Adrenal gland (tissue), 5 donors: ENCODE measurements around the gene GATA5.

ENCODE experiments used
- POLR2A ChIP-seq, 2 donors: fragments of 450-650 bp; IDR thresholded peaks; one replicate each; pipeline ENCODE4 v1.6.1; 2017; ENCODE audit warnings: antibody characterized with exemption in 2 of 2, mild to moderate bottlenecking in 2 of 2, moderate library complexity in 1 of 2
- TF ChIP-seq, protein P1 (sequence below), 6 experiments: fragments of 450-650 bp in 4 of 6; fragments of 200-600 bp in 2 of 6; sonication (generic) in 1 of 6; IDR thresholded peaks; 1 replicate in 5 of 6; 2 replicates in 1 of 6; pipeline versions ENCODE4 v1.5.1 to v1.8.0; 2016 to 2021; ENCODE audit warnings: antibody characterized with exemption in 6 of 6, mild to moderate bottlenecking in 2 of 6, moderate library complexity in 1 of 6
- donor health status: DM: no; HTN: no; CAD: no.

DNA sequence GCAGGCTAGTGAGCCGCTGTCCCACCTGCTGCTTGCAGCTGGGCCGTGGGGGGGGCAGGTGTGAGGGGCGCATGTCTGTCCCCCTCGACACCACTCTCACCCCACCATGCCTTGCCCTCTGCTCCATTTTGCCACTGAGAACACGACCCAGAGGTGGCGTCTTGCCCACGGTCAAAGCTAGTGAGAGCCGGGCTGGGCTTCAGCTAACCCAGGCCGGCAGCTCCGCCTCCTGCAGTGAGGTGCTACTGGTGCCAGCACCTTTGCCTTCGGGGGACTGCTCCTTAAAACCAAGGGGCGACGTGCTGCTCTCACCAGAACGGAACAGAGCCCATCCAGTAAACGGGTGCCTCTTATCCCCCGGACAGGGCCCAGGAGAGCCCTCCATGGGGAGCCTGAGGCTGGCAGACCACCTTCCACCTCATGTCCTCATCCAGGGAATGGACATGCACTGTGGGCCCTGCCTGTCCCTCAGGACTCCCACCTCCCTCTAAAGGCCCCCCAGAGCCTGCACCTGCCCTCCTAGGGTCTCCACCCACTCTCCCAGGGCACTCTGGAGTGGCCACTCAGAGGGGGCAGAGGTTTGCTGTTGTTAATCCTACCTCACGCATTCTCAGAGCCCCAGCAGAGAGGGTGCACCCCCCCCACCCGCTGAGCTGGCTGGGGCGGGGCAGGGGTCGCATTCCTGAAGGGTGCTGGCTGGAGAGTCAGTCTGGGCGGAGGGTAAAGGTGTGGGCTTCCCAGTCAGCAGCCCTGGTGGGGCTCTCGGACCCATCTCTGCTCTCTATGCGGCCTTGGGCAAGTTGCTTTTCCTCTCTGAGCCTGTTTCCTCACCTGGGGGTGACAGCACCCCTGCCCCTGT lies 51.3 kb downstream of the GATA5 start:
- TF ChIP-seq, protein P1, sequence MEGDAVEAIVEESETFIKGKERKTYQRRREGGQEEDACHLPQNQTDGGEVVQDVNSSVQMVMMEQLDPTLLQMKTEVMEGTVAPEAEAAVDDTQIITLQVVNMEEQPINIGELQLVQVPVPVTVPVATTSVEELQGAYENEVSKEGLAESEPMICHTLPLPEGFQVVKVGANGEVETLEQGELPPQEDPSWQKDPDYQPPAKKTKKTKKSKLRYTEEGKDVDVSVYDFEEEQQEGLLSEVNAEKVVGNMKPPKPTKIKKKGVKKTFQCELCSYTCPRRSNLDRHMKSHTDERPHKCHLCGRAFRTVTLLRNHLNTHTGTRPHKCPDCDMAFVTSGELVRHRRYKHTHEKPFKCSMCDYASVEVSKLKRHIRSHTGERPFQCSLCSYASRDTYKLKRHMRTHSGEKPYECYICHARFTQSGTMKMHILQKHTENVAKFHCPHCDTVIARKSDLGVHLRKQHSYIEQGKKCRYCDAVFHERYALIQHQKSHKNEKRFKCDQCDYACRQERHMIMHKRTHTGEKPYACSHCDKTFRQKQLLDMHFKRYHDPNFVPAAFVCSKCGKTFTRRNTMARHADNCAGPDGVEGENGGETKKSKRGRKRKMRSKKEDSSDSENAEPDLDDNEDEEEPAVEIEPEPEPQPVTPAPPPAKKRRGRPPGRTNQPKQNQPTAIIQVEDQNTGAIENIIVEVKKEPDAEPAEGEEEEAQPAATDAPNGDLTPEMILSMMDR (IDR thresholded peaks at IDR 0.05): no peak
- TF ChIP-seq POLR2A (IDR thresholded peaks at IDR 0.05): no peak
